ENCODE measurements around the gene PRKCI. TPM values are rescaled to one million over a fixed set of nuclear protein-coding genes. Genes with fewer than 3 reads are reported as not detected.

PRKCI gene
- total RNA-seq, 2 donors from 2014 or later, result 34.4 to 48.2 TPM

- H3K27me3 ChIP-seq, result no peaks in the 10 kb centered on the region
- no peaks in the 10 kb centered on the region for H3K9me3 ChIP-seq
- TF ChIP-seq CTCF (IDR thresholded peaks at IDR 0.05), result no peak
- no peak overlapping the region for H3K27ac ChIP-seq
- intact Hi-C loops (cut with DNase I), result no loop called here
- no peaks in the 10 kb centered on the region for H3K4me1 ChIP-seq
- H3K4me3 ChIP-seq, result no peak overlapping the region
- H3K9ac ChIP-seq (ENCODE audit: low read depth in 2 of 2, low read length in 2 of 2), result no peak overlapping the region
- DNase-seq, result no peak
- no peaks in the 10 kb centered on the region for H3K36me3 ChIP-seq
Measured at GRCh38 chr3:170240142-170240541, 17.9 kb downstream of the PRKCI start.

- H3K27me3 ChIP-seq, result no peaks in the 10 kb centered on the region
- H3K9ac ChIP-seq (ENCODE audit: low read depth in 2 of 2, low read length in 2 of 2), result no peak overlapping the region
- no peaks in the 10 kb centered on the region for H3K36me3 ChIP-seq
- H3K4me3 ChIP-seq, result no peak overlapping the region
- H3K27ac ChIP-seq, result no peak overlapping the region
- no peaks in the 10 kb centered on the region for H3K4me1 ChIP-seq
- DNase-seq, result no peak
- TF ChIP-seq CTCF (IDR thresholded peaks at IDR 0.05), result no peak
- no peaks in the 10 kb centered on the region for H3K9me3 ChIP-seq
- intact Hi-C loops (cut with DNase I), result no loop called here
Measured at GRCh38 chr3:170240671-170241070, 18.4 kb downstream of the PRKCI start.

- no peaks in the 10 kb centered on the region for H3K4me1 ChIP-seq
- TF ChIP-seq CTCF (IDR thresholded peaks at IDR 0.05), result no peak
- no peaks in the 10 kb centered on the region for H3K9me3 ChIP-seq
- no peak overlapping the region for H3K4me3 ChIP-seq
- H3K36me3 ChIP-seq, result no peaks in the 10 kb centered on the region
- no peak overlapping the region for H3K9ac ChIP-seq (ENCODE audit: low read depth in 2 of 2, low read length in 2 of 2)
- H3K27me3 ChIP-seq, result no peaks in the 10 kb centered on the region
- no peak for DNase-seq
- no peak overlapping the region for H3K27ac ChIP-seq
- intact Hi-C loops (cut with DNase I), result no loop called here
Measured at GRCh38 chr3:170244576-170244975, 22.4 kb downstream of the PRKCI start.

GRCh38 chr3:170247875-170248274 is 25.7 kb downstream of the PRKCI start:
- no peaks in the 10 kb centered on the region for H3K36me3 ChIP-seq
- intact Hi-C loops (cut with DNase I), result no loop called here
- no peak overlapping the region for H3K9ac ChIP-seq (ENCODE audit: low read depth in 2 of 2, low read length in 2 of 2)
- no peaks in the 10 kb centered on the region for H3K27me3 ChIP-seq
- no peaks in the 10 kb centered on the region for H3K4me1 ChIP-seq
- no peak for TF ChIP-seq CTCF (IDR thresholded peaks at IDR 0.05)
- H3K27ac ChIP-seq, result no peak overlapping the region
- no peaks in the 10 kb centered on the region for H3K9me3 ChIP-seq
- no peak overlapping the region for H3K4me3 ChIP-seq
- DNase-seq, result no peak

GRCh38 chr3:170256597-170256996 is 34.4 kb downstream of the PRKCI start:
- DNase-seq, result no peak
- no peak for TF ChIP-seq CTCF (IDR thresholded peaks at IDR 0.05)
- intact Hi-C loops (cut with DNase I), result no loop called here
- H3K4me3 ChIP-seq, result no peak overlapping the region
- H3K36me3 ChIP-seq, result no peaks in the 10 kb centered on the region
- H3K27ac ChIP-seq, result no peak overlapping the region
- H3K9me3 ChIP-seq, result no peaks in the 10 kb centered on the region
- H3K27me3 ChIP-seq, result no peaks in the 10 kb centered on the region
- no peaks in the 10 kb centered on the region for H3K4me1 ChIP-seq
- H3K9ac ChIP-seq (ENCODE audit: low read depth in 2 of 2, low read length in 2 of 2), result no peak overlapping the region

- H3K27ac ChIP-seq, result no peak overlapping the region
- H3K9ac ChIP-seq (ENCODE audit: low read depth in 2 of 2, low read length in 2 of 2), result no peak overlapping the region
- intact Hi-C loops (cut with DNase I), result no loop called here
- H3K4me1 ChIP-seq, result no peaks in the 10 kb centered on the region
- H3K4me3 ChIP-seq, result no peak overlapping the region
- DNase-seq, result no peak
- no peak for TF ChIP-seq CTCF (IDR thresholded peaks at IDR 0.05)
- H3K9me3 ChIP-seq, result no peaks in the 10 kb centered on the region
- no peaks in the 10 kb centered on the region for H3K27me3 ChIP-seq
- H3K36me3 ChIP-seq, result no peaks in the 10 kb centered on the region
Measured at GRCh38 chr3:170257145-170257544, 34.9 kb downstream of the PRKCI start.
